GM23338 (cell line): ENCODE measurements around the gene ZNF836. TPM values are rescaled to one million over a fixed set of nuclear protein-coding genes. Genes with fewer than 3 reads are reported as not detected.

Source experiments
- ATAC-seq: fragments of 200-7000 bp; cut with Tn5 transposase; 3 replicates; pipeline ENCODE4 v1.9.1; 2020
- DNase-seq: peaks from one replicate; pipeline ENCODE4 v3.0.0-alpha.2; 2015; ENCODE audit warnings: low spot score
- H2AFZ ChIP-seq: fragments of 200-600 bp; sonication (generic); 2 replicates; pipeline ENCODE4 v1.8.0; 2016; ENCODE audit warnings: antibody characterized with exemption, mild to moderate bottlenecking, moderate library complexity
- H3F3A ChIP-seq: fragments of 200-600 bp; sonication (generic); replicated peaks from 2 replicates; pipeline ENCODE4 v1.8.0; 2017; ENCODE audit warnings: antibody characterized with exemption, mixed run types, low read depth
- H3K27ac ChIP-seq: fragments of 200-600 bp; sonication (generic); 2 replicates; pipeline ENCODE4 v1.6.1; 2016; ENCODE audit warnings: low read depth
- H3K27me3 ChIP-seq: fragments of 200-600 bp; sonication (generic); 2 replicates; pipeline ENCODE4 v1.8.0; 2016; ENCODE audit warnings: mild to moderate bottlenecking, mixed run types, moderate library complexity; ENCODE audit not compliant: insufficient read depth
- H3K36me3 ChIP-seq: fragments of 200-600 bp; sonication (generic); 2 replicates; pipeline ENCODE4 v1.8.0; 2016; ENCODE audit warnings: mild to moderate bottlenecking; ENCODE audit not compliant: insufficient read depth
- H3K4me1 ChIP-seq: fragments of 200-600 bp; sonication (generic); 2 replicates; pipeline ENCODE4 v1.8.0; 2016; ENCODE audit warnings: mild to moderate bottlenecking, moderate library complexity; ENCODE audit not compliant: insufficient read depth
- H3K4me2 ChIP-seq: fragments of 200-600 bp; sonication (generic); 2 replicates; pipeline ENCODE4 v1.7.1; 2017; ENCODE audit warnings: mixed run types
- H3K4me3 ChIP-seq: fragments of 200-600 bp; sonication (generic); 2 replicates; pipeline ENCODE4 v1.6.1; 2016; ENCODE audit warnings: mixed run types
- H3K79me2 ChIP-seq: fragments of 200-600 bp; sonication (generic); replicated peaks from 2 replicates; pipeline ENCODE4 v1.8.0; 2017; ENCODE audit warnings: mild to moderate bottlenecking; ENCODE audit not compliant: insufficient read depth
- H3K9me2 ChIP-seq: fragments of 200-600 bp; sonication (generic); 2 replicates; pipeline ENCODE4 v1.8.0; 2017; ENCODE audit not compliant: insufficient read depth
- H4K20me1 ChIP-seq: fragments of 200-600 bp; sonication (generic); replicated peaks from 2 replicates; pipeline ENCODE4 v1.8.0; 2017; ENCODE audit warnings: mild to moderate bottlenecking; ENCODE audit not compliant: insufficient read depth
- H3K27ac Mint-ChIP-seq: 2 replicates; pipeline ENCODE4 v1.8.0; 2020; ENCODE audit warnings: inconsistent platforms, mild to moderate bottlenecking, moderate library complexity, mixed read lengths
- H3K27me3 Mint-ChIP-seq: 3 replicates; pipeline ENCODE4 v1.8.0; 2022; ENCODE audit warnings: low read depth, mild to moderate bottlenecking, moderate library complexity, mixed read lengths, inconsistent platforms; ENCODE audit not compliant: insufficient read depth, poor library complexity
- H3K36me3 Mint-ChIP-seq: 3 replicates; pipeline ENCODE4 v1.8.0; 2021; ENCODE audit warnings: low read depth, mild to moderate bottlenecking, inconsistent platforms, moderate library complexity, mixed read lengths
- H3K4me1 Mint-ChIP-seq: 3 replicates; pipeline ENCODE4 v1.8.0; 2020; ENCODE audit warnings: mild to moderate bottlenecking, inconsistent platforms, mixed read lengths
- H3K4me3 Mint-ChIP-seq: 3 replicates; pipeline ENCODE4 v1.8.0; 2021; ENCODE audit warnings: moderate library complexity, mild to moderate bottlenecking, inconsistent platforms, mixed read lengths
- H3K9me3 Mint-ChIP-seq: 3 replicates; pipeline ENCODE4 v1.8.0; 2020; ENCODE audit warnings: moderate library complexity, mild to moderate bottlenecking, inconsistent platforms, mixed read lengths
- CREB1 ChIP-seq: fragments of 250-450 bp; sonication (Bioruptor Pico); IDR thresholded peaks from 2 replicates; pipeline ENCODE4 v1.5.0; 2020; ENCODE audit warnings: low read depth, mild to moderate bottlenecking, moderate library complexity
- CTCF ChIP-seq, 2 experiments: fragments of 200-600 bp in 1 of 2; sonication (generic) in 1 of 2; conservative IDR thresholded peaks; 2 replicates each; pipeline versions ENCODE4 v1.5.1 to v1.6.1; 2016 to 2017; ENCODE audit warnings: antibody characterized with exemption in 2 of 2, low read depth in 2 of 2, mild to moderate bottlenecking in 2 of 2, moderate library complexity in 1 of 2
- EZH2 ChIP-seq: fragments of 200-600 bp; sonication (generic); IDR thresholded peaks from one replicate; pipeline ENCODE4 v1.8.0; 2017; ENCODE audit warnings: antibody characterized with exemption, mild to moderate bottlenecking, low read depth; ENCODE audit not compliant: unreplicated experiment
- EZH2phosphoT487 ChIP-seq: fragments of 200-600 bp; sonication (generic); IDR thresholded peaks from one replicate; pipeline ENCODE4 v1.8.1; 2018; ENCODE audit warnings: antibody characterized with exemption; ENCODE audit not compliant: unreplicated experiment
- JUNB ChIP-seq: IDR thresholded peaks from one replicate; pipeline ENCODE4 v1.6.1; 2016; ENCODE audit warnings: antibody characterized with exemption; ENCODE audit not compliant: unreplicated experiment
- NANOG ChIP-seq: IDR thresholded peaks from 2 replicates; pipeline ENCODE4 v1.6.1; 2016; ENCODE audit warnings: antibody characterized with exemption, borderline replicate concordance
- POLR2AphosphoS5 ChIP-seq: IDR thresholded peaks from 2 replicates; pipeline ENCODE4 v1.6.1; 2016; ENCODE audit warnings: antibody characterized with exemption, low read depth
- STAT1 ChIP-seq: IDR thresholded peaks from one replicate; pipeline ENCODE4 v1.6.1; 2016; ENCODE audit warnings: antibody characterized with exemption; ENCODE audit not compliant: unreplicated experiment
- ZNF114 ChIP-seq: fragments of 250-450 bp; sonication (Bioruptor Pico); IDR thresholded peaks from 2 replicates; pipeline ENCODE4 v1.5.0; 2020; ENCODE audit warnings: mild to moderate bottlenecking, moderate library complexity
- ZNF331 ChIP-seq: fragments of 250-450 bp; sonication (Bioruptor Pico); IDR thresholded peaks from 2 replicates; pipeline ENCODE4 v1.5.0; 2020; ENCODE audit warnings: low read depth, mild to moderate bottlenecking, moderate library complexity
- polyA plus RNA-seq: library from polyadenylated mRNA; unstranded; fragments of >200 nt; fragmentation: Nextera tagmentation; extraction: Ambion mirVana; gene quantifications from 2 replicates; pipeline ENCODE4 v1.2.1, GENCODE V29; 2016
- total RNA-seq: library from RNA; depleted of rRNA; stranded (reverse); fragments of >200 nt; shearing (Covaris generic); gene quantifications from 2 replicates; pipeline ENCODE4 v1.2.3, GENCODE V29; 2014
- TF ChIP-seq, protein P1 (sequence below): IDR thresholded peaks from one replicate; pipeline ENCODE4 v1.6.1; 2018; ENCODE audit warnings: antibody characterized with exemption; ENCODE audit not compliant: unreplicated experiment
- TF ChIP-seq, protein P2 (sequence below): fragments of 250-450 bp; sonication (Bioruptor Pico); IDR thresholded peaks from 2 replicates; pipeline ENCODE4 v1.5.0; 2020; ENCODE audit warnings: mild to moderate bottlenecking, moderate library complexity
- TF ChIP-seq, protein P3 (sequence below): IDR thresholded peaks from 2 replicates; pipeline ENCODE4 v1.6.1; 2016; ENCODE audit warnings: antibody characterized with exemption

The ZNF836 gene
- total and polyA plus RNA-seq, 2 experiments from 2014 or later, result 11.8 to 18.6 TPM

DNA sequence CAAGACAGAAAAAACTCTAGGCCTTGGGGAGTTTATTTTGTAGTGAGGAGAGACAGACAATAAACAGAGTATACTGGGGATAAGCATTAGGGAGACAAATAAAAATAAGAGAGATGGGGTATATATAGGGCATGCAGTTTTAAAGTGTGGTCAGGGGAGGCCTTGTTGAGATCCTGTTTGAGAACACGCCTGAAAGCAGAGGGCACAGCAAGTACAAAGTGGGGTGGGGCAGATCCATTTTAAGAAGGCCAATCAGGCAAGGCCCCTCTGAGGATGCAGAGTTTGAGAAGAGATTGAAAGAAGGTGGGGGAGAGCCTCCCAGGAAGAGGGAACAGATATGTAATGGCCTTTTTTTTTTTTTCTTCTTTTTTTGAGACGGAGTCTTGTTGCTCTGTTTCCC is 20.5 kb upstream of the ZNF836 start:
- H3K27me3 ChIP-seq, result no peaks in the 10 kb centered on the region
- DNase-seq (peak; percentile 7), ATAC-seq (no peak)
- Mint-ChIP-seq H3K4me3 (peak overlapping the region; percentile 99), H3K27ac (peak overlapping the region; percentile 100), H3K4me1 (peaks cover 35% of the 10 kb centered on the region), H3K9me3 (no peaks in the 10 kb centered on the region; the same call in 1 of the 3 replicates), H3K36me3 (peaks cover 48% of the 10 kb centered on the region), H3K27me3 (peaks cover 10% of the 10 kb centered on the region)
- no peaks in the 10 kb centered on the region for H3K9me2 ChIP-seq
- peak overlapping the region; percentile 63 for H3K4me3 ChIP-seq
- no peak overlapping the region for H2AFZ ChIP-seq
- no peaks in the 10 kb centered on the region; the same call in 1 of the 2 replicates for H3F3A ChIP-seq
- peaks cover 18% of the 10 kb centered on the region for H3K4me1 ChIP-seq
- H3K27ac ChIP-seq, result no peak overlapping the region
- TF ChIP-seq CTCF (conservative IDR thresholded peaks at IDR 0.05; ENCODE audit: low read depth in 2 of 2) (no peak), STAT1 (no peak), EZH2 (no peak), NANOG (no peak), POLR2AphosphoS5 (no peak), ZNF331 (CRISPR knock-in tag) (no peak), JUNB (no peak), CREB1 (CRISPR knock-in tag) (no peak), ZNF114 (no peak), EZH2phosphoT487 (no peak)
- TF ChIP-seq, protein P1, sequence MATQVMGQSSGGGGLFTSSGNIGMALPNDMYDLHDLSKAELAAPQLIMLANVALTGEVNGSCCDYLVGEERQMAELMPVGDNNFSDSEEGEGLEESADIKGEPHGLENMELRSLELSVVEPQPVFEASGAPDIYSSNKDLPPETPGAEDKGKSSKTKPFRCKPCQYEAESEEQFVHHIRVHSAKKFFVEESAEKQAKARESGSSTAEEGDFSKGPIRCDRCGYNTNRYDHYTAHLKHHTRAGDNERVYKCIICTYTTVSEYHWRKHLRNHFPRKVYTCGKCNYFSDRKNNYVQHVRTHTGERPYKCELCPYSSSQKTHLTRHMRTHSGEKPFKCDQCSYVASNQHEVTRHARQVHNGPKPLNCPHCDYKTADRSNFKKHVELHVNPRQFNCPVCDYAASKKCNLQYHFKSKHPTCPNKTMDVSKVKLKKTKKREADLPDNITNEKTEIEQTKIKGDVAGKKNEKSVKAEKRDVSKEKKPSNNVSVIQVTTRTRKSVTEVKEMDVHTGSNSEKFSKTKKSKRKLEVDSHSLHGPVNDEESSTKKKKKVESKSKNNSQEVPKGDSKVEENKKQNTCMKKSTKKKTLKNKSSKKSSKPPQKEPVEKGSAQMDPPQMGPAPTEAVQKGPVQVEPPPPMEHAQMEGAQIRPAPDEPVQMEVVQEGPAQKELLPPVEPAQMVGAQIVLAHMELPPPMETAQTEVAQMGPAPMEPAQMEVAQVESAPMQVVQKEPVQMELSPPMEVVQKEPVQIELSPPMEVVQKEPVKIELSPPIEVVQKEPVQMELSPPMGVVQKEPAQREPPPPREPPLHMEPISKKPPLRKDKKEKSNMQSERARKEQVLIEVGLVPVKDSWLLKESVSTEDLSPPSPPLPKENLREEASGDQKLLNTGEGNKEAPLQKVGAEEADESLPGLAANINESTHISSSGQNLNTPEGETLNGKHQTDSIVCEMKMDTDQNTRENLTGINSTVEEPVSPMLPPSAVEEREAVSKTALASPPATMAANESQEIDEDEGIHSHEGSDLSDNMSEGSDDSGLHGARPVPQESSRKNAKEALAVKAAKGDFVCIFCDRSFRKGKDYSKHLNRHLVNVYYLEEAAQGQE, result no peak
- TF ChIP-seq, protein P2, sequence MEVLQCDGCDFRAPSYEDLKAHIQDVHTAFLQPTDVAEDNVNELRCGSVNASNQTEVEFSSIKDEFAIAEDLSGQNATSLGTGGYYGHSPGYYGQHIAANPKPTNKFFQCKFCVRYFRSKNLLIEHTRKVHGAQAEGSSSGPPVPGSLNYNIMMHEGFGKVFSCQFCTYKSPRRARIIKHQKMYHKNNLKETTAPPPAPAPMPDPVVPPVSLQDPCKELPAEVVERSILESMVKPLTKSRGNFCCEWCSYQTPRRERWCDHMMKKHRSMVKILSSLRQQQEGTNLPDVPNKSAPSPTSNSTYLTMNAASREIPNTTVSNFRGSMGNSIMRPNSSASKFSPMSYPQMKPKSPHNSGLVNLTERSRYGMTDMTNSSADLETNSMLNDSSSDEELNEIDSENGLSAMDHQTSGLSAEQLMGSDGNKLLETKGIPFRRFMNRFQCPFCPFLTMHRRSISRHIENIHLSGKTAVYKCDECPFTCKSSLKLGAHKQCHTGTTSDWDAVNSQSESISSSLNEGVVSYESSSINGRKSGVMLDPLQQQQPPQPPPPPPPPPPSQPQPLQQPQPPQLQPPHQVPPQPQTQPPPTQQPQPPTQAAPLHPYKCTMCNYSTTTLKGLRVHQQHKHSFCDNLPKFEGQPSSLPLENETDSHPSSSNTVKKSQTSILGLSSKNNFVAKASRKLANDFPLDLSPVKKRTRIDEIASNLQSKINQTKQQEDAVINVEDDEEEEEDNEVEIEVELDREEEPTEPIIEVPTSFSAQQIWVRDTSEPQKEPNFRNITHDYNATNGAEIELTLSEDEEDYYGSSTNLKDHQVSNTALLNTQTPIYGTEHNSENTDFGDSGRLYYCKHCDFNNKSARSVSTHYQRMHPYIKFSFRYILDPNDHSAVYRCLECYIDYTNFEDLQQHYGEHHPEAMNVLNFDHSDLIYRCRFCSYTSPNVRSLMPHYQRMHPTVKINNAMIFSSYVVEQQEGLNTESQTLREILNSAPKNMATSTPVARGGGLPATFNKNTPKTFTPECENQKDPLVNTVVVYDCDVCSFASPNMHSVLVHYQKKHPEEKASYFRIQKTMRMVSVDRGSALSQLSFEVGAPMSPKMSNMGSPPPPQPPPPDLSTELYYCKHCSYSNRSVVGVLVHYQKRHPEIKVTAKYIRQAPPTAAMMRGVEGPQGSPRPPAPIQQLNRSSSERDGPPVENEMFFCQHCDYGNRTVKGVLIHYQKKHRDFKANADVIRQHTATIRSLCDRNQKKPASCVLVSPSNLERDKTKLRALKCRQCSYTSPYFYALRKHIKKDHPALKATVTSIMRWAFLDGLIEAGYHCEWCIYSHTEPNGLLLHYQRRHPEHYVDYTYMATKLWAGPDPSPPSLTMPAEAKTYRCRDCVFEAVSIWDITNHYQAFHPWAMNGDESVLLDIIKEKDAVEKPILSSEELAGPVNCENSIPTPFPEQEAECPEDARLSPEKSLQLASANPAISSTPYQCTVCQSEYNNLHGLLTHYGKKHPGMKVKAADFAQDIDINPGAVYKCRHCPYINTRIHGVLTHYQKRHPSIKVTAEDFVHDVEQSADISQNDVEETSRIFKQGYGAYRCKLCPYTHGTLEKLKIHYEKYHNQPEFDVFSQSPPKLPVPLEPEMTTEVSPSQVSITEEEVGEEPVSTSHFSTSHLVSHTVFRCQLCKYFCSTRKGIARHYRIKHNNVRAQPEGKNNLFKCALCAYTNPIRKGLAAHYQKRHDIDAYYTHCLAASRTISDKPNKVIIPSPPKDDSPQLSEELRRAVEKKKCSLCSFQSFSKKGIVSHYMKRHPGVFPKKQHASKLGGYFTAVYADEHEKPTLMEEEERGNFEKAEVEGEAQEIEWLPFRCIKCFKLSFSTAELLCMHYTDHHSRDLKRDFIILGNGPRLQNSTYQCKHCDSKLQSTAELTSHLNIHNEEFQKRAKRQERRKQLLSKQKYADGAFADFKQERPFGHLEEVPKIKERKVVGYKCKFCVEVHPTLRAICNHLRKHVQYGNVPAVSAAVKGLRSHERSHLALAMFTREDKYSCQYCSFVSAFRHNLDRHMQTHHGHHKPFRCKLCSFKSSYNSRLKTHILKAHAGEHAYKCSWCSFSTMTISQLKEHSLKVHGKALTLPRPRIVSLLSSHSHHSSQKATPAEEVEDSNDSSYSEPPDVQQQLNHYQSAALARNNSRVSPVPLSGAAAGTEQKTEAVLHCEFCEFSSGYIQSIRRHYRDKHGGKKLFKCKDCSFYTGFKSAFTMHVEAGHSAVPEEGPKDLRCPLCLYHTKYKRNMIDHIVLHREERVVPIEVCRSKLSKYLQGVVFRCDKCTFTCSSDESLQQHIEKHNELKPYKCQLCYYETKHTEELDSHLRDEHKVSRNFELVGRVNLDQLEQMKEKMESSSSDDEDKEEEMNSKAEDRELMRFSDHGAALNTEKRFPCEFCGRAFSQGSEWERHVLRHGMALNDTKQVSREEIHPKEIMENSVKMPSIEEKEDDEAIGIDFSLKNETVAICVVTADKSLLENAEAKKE (CRISPR knock-in tag), result no peak
- TF ChIP-seq, protein P3, sequence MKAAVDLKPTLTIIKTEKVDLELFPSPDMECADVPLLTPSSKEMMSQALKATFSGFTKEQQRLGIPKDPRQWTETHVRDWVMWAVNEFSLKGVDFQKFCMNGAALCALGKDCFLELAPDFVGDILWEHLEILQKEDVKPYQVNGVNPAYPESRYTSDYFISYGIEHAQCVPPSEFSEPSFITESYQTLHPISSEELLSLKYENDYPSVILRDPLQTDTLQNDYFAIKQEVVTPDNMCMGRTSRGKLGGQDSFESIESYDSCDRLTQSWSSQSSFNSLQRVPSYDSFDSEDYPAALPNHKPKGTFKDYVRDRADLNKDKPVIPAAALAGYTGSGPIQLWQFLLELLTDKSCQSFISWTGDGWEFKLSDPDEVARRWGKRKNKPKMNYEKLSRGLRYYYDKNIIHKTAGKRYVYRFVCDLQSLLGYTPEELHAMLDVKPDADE, result no peak
- peaks cover 19% of the 10 kb centered on the region for H4K20me1 ChIP-seq
- H3K79me2 ChIP-seq, result peaks cover 67% of the 10 kb centered on the region
- H3K36me3 ChIP-seq, result peaks cover 16% of the 10 kb centered on the region
- peak overlapping the region; percentile 97 for H3K4me2 ChIP-seq
